SK-N-SH (cell line): ENCODE measurements around the gene SPATA13. TPM values are rescaled to one million over a fixed set of nuclear protein-coding genes. Genes with fewer than 3 reads are reported as not detected.

Source experiments
- CTCF ChIA-PET: fragments of 300-600, 350-600 bp; formaldehyde crosslinking; extraction: SDS; loops from one replicate; lab custom pipeline; 2021; lab: Yijun Ruan, JAX
- POLR2A ChIA-PET: fragments of 350-600 bp; sonication (Branson Sonifier 250); formaldehyde crosslinking; extraction: SDS; loops from one replicate; lab custom pipeline; 2020; ENCODE audit warnings: antibody characterized with exemption, inconsistent platforms; lab: Yijun Ruan, JAX
- DNase-seq: peaks from one replicate; pipeline ENCODE4 v3.0.0; 2012
- H2AFZ ChIP-seq: fragments of 200-600 bp; sonication (generic); 2 replicates; pipeline ENCODE4 v1.8.1; 2016; ENCODE audit warnings: antibody characterized with exemption, mild to moderate bottlenecking, low read depth
- H3F3A ChIP-seq: fragments of 200-600 bp; sonication (generic); replicated peaks from 2 replicates; pipeline ENCODE3; 2016; ENCODE audit warnings: antibody characterized with exemption, mild to moderate bottlenecking; ENCODE audit not compliant: insufficient read depth
- H3K27ac ChIP-seq, 2 experiments: fragments of 200-500 bp in 1 of 2; fragments of 200-600 bp in 1 of 2; sonication (Bioruptor generic) in 1 of 2; sonication (generic), shearing (Covaris generic) in 1 of 2; 2 replicates each; pipeline versions ENCODE4 v1.5.1 to v1.6.1; 2014 to 2016; ENCODE audit warnings: low read depth in 2 of 2, inconsistent platforms in 1 of 2, low read length in 1 of 2, mild to moderate bottlenecking in 1 of 2, mixed read lengths in 1 of 2
- H3K27me3 ChIP-seq: fragments of 200-600 bp; sonication (generic), shearing (Covaris generic); 2 replicates; pipeline ENCODE4 v1.6.1; 2016; ENCODE audit warnings: mixed run types; ENCODE audit not compliant: insufficient read depth
- H3K36me3 ChIP-seq, 2 experiments: fragments of 200-500 bp in 1 of 2; fragments of 200-600 bp in 1 of 2; sonication (Bioruptor generic) in 1 of 2; sonication (generic) in 1 of 2; replicated peaks in 1 of 2; 2 replicates each; pipeline versions ENCODE3 to v1.5.1; 2014 to 2016; ENCODE audit warnings: low read length in 1 of 2, mild to moderate bottlenecking in 1 of 2; ENCODE audit not compliant: insufficient read depth in 2 of 2, control insufficient read depth in 1 of 2
- H3K4me1 ChIP-seq, 2 experiments: fragments of 200-500 bp in 1 of 2; fragments of 200-600 bp in 1 of 2; sonication (Bioruptor generic) in 1 of 2; sonication (generic), shearing (Covaris generic) in 1 of 2; 2 replicates each; pipeline versions ENCODE4 v1.5.1 to v1.6.1; 2014 to 2016; ENCODE audit warnings: low read depth in 1 of 2, low read length in 1 of 2, mixed run types in 1 of 2; ENCODE audit not compliant: insufficient read depth in 2 of 2, control insufficient read depth in 1 of 2
- H3K4me2 ChIP-seq: fragments of 200-600 bp; sonication (generic), shearing (Covaris generic); 2 replicates; pipeline ENCODE4 v1.6.1; 2017; ENCODE audit warnings: mixed run types
- H3K4me3 ChIP-seq, 2 experiments: fragments of 200-500 bp in 1 of 2; fragments of 200-600 bp in 1 of 2; sonication (Bioruptor generic) in 1 of 2; sonication (generic), shearing (Covaris generic) in 1 of 2; 2 replicates each; pipeline versions ENCODE4 v1.5.1 to v1.8.1; 2014 to 2016; ENCODE audit warnings: low read depth in 2 of 2, inconsistent platforms in 1 of 2, low read length in 1 of 2, mild to moderate bottlenecking in 1 of 2, mixed read lengths in 1 of 2, moderate library complexity in 1 of 2
- H3K79me2 ChIP-seq: fragments of 200-600 bp; sonication (generic); 2 replicates; pipeline ENCODE4 v1.8.1; 2017; ENCODE audit warnings: mild to moderate bottlenecking; ENCODE audit not compliant: insufficient read depth
- H3K9ac ChIP-seq: fragments of 200-600 bp; sonication (generic); 2 replicates; pipeline ENCODE4 v1.6.1; 2017; ENCODE audit warnings: mixed run types
- H3K9me2 ChIP-seq: fragments of 200-600 bp; sonication (generic); 2 replicates; pipeline ENCODE4 v1.6.1; 2017; ENCODE audit warnings: mixed run types
- H3K9me3 ChIP-seq: fragments of 200-600 bp; sonication (generic); 2 replicates; pipeline ENCODE4 v1.6.1; 2017; ENCODE audit warnings: mixed run types, mild to moderate bottlenecking, moderate library complexity
- H4K20me1 ChIP-seq: fragments of 200-600 bp; sonication (generic); 2 replicates; pipeline ENCODE4 v1.6.1; 2017; ENCODE audit warnings: mild to moderate bottlenecking, mixed run types; ENCODE audit not compliant: insufficient read depth
- GATA2 ChIP-seq: sonication (generic); formaldehyde crosslinking; IDR thresholded peaks from 2 replicates; pipeline ENCODE4 v1.5.0; 2020; ENCODE audit warnings: mild to moderate bottlenecking, missing genetic modification reagents
- IRF3 ChIP-seq: fragments of 150-350 bp; IDR thresholded peaks from 2 replicates; pipeline ENCODE4 v1.6.1; 2016; ENCODE audit warnings: mild to moderate bottlenecking, low read depth, low read length
- MEF2A ChIP-seq: IDR thresholded peaks from 2 replicates; pipeline ENCODE4 v1.4.0; 2012; ENCODE audit warnings: low read depth, borderline replicate concordance
- NFIC ChIP-seq: IDR thresholded peaks from 2 replicates; pipeline ENCODE4 v1.4.0; 2012; ENCODE audit warnings: borderline replicate concordance
- RCOR1 ChIP-seq: fragments of 150-350 bp; IDR thresholded peaks from 2 replicates; pipeline ENCODE4 v1.6.1; 2017; ENCODE audit warnings: antibody characterized with exemption, low read length
- REST ChIP-seq: IDR thresholded peaks from 2 replicates; pipeline ENCODE4 v1.6.1; 2012; ENCODE audit warnings: mild to moderate bottlenecking, low read depth, low read length, moderate library complexity
- SMC3 ChIP-seq: IDR thresholded peaks from 2 replicates; pipeline ENCODE4 v1.6.1; 2012; ENCODE audit warnings: low read depth, low read length, improper control_type of control experiment
- TAF1 ChIP-seq: IDR thresholded peaks from 2 replicates; pipeline ENCODE4 v1.6.1; 2012; ENCODE audit warnings: low read depth, mild to moderate bottlenecking, low read length, moderate library complexity, borderline replicate concordance
- USF1 ChIP-seq: IDR thresholded peaks from 2 replicates; pipeline ENCODE4 v1.4.0; 2012; ENCODE audit warnings: low read depth, borderline replicate concordance
- USF2 ChIP-seq: fragments of 150-350 bp; IDR thresholded peaks from 2 replicates; pipeline ENCODE4 v1.6.1; 2017; ENCODE audit warnings: antibody characterized with exemption, low read length, low read depth, borderline replicate concordance
- YY1 ChIP-seq: IDR thresholded peaks from 2 replicates; pipeline ENCODE4 v1.4.0; 2012; ENCODE audit warnings: low read depth, mild to moderate bottlenecking
- ZBTB33 ChIP-seq: IDR thresholded peaks from 2 replicates; pipeline ENCODE4 v1.4.0; 2012; ENCODE audit warnings: low read depth, borderline replicate concordance
- WGBS: methylation state at CpG from one replicate; pipeline ENCODE4 v1.1.6; 2017; ENCODE audit warnings: low lambda C conversion rate; 5-methylcytosine and 5-hydroxymethylcytosine counted together
- polyA plus RNA-seq, 3 experiments: library from polyadenylated mRNA; depleted of rRNA; stranded (reverse); fragments of >200 nt; gene quantifications; 2 replicates each; pipeline ENCODE4 v1.2.3, GENCODE V29; 2012

SPATA13 gene
- polyA plus RNA-seq, 1 of the 3 experiments (the other 2 are of a cell fraction) = 4.3 TPM

- Histone ChIP-seq H3K4me3 (no peak overlapping the region), H3K79me2 (no peaks in the 10 kb centered on the region), H3K9ac (no peak overlapping the region), H3K4me1 (peaks cover 2 to 5% of the 10 kb centered on the region in 2 experiments; a peak in 2 of 4 replicates)
- DNase-seq = no peak
- TF ChIP-seq SMC3 = no peak
- no peak for TF ChIP-seq REST
- no peak for TF ChIP-seq USF2
- TF ChIP-seq GATA2 (CRISPR knock-in tag) = no peak
- no peak for TF ChIP-seq TAF1
- no peak for TF ChIP-seq USF1
- TF ChIP-seq, all 33 proteins: peak for 0
- H4K20me1 ChIP-seq = no peaks in the 10 kb centered on the region
- H3K27ac ChIP-seq = no peak overlapping the region
- WGBS = 84% methylated on average over 5 of the region's 5 CpGs
- no peaks in the 10 kb centered on the region for H3K9me3 ChIP-seq
- no peak overlapping the region for H2AFZ ChIP-seq
- no peaks in the 10 kb centered on the region for H3F3A ChIP-seq
- H3K27me3 ChIP-seq = no peaks in the 10 kb centered on the region
- H3K4me2 ChIP-seq = no peak overlapping the region
- CTCF ChIA-PET = interaction anchor here (0.8 to 2.7 kb wide), 4 partner anchors 8 to 515 kb away, joined by 3 to 14 read pairs (median 3); no protein-coding TSS in a partner anchor
- no peaks in the 10 kb centered on the region for H3K36me3 ChIP-seq
- H3K9me2 ChIP-seq = no peaks in the 10 kb centered on the region
- POLR2A ChIA-PET = no interaction called here
These were observed 51.7 kb downstream of the SPATA13 start for GRCh38 chr13:24212254-24212653.

- H3K9ac ChIP-seq = no peak overlapping the region
- no peak for TF ChIP-seq TAF1
- no peak for TF ChIP-seq NFIC
- TF ChIP-seq MEF2A = no peak
- TF ChIP-seq RCOR1 = no peak
- no peak for TF ChIP-seq REST
- TF ChIP-seq ZBTB33 = no peak
- no peak for TF ChIP-seq YY1
- TF ChIP-seq USF1 = no peak
- no peak for TF ChIP-seq IRF3
- no peaks in the 10 kb centered on the region for H3K36me3 ChIP-seq
- H2AFZ ChIP-seq = no peak overlapping the region
- ChIA-PET CTCF (interaction anchor here (2.7 kb wide), 1 partner anchor 192 kb away, joined by 14 read pairs; no protein-coding TSS in a partner anchor), POLR2A (no interaction called here)
- H3K4me1 ChIP-seq = peaks cover 3 to 5% of the 10 kb centered on the region in 2 experiments; a peak in 2 of 4 replicates
- WGBS = 79% methylated on average over 7 of the region's 7 CpGs
- no peaks in the 10 kb centered on the region for H3F3A ChIP-seq
- no peaks in the 10 kb centered on the region for H3K9me2 ChIP-seq
- H3K9me3 ChIP-seq = no peaks in the 10 kb centered on the region
- no peaks in the 10 kb centered on the region for H3K79me2 ChIP-seq
- H3K27me3 ChIP-seq = no peaks in the 10 kb centered on the region
- no peak overlapping the region for H3K4me2 ChIP-seq
- no peaks in the 10 kb centered on the region for H4K20me1 ChIP-seq
- H3K27ac ChIP-seq = no peak overlapping the region
- no peak for DNase-seq
- no peak overlapping the region for H3K4me3 ChIP-seq
These were observed 52.2 kb downstream of the SPATA13 start for GRCh38 chr13:24212674-24213073.
